HG03571 (cell line): Measurements from ENCODE around the gene CLDN15.
"Not testable (repeated sequence)": the region's sequence is repeated elsewhere in the genome, so short reads cannot be mapped to it uniquely, and the experiment has no call there.

ENCODE experiments used
- ATAC-seq: cut with Tn5 transposase; IDR thresholded peaks from one replicate; pipeline ENCODE4 v1.9.1; 2021; ENCODE audit not compliant: unreplicated experiment

Gene CLDN15, protein sequence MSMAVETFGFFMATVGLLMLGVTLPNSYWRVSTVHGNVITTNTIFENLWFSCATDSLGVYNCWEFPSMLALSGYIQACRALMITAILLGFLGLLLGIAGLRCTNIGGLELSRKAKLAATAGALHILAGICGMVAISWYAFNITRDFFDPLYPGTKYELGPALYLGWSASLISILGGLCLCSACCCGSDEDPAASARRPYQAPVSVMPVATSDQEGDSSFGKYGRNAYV

GRCh38 chr7:101237206-101238067, at the start of gene CLDN15:
Gene CLDN15, minus strand, starts transcription at chr7:101237802. Its CDS starts 221 bp downstream, at chr7:101237581.
- no peak for ATAC-seq

DNA sequence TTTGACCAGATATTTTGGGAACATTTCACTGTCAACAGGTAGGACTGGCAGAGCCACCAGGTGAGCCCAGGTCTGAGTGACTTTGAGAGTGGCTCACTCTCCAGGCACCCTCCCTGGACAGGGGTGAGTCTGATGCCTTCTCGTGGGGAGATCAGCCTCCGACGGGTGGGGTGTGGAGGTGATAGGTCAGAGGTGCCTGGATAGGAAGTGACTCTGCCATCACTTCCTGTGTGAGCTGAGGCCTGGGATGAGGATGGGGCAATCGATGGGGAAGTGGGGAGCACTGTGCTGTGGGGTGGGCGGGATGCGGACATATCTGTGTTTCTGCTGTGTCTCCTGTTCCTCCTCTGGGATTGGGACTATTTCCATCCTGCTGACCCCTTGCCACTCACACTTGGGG, 49.4 kb upstream of the CLDN15 start:
- no peak for ATAC-seq

- not testable (repeated sequence) for ATAC-seq
Measured at GRCh38 chr7:101285880-101286279, 48.3 kb upstream of the CLDN15 start.

GRCh38 chr7:101285171-101285570, 47.6 kb upstream of the CLDN15 start:
- ATAC-seq = no peak

- not testable (repeated sequence) for ATAC-seq
Measured at GRCh38 chr7:101280912-101281311, 43.3 kb upstream of the CLDN15 start.

DNA sequence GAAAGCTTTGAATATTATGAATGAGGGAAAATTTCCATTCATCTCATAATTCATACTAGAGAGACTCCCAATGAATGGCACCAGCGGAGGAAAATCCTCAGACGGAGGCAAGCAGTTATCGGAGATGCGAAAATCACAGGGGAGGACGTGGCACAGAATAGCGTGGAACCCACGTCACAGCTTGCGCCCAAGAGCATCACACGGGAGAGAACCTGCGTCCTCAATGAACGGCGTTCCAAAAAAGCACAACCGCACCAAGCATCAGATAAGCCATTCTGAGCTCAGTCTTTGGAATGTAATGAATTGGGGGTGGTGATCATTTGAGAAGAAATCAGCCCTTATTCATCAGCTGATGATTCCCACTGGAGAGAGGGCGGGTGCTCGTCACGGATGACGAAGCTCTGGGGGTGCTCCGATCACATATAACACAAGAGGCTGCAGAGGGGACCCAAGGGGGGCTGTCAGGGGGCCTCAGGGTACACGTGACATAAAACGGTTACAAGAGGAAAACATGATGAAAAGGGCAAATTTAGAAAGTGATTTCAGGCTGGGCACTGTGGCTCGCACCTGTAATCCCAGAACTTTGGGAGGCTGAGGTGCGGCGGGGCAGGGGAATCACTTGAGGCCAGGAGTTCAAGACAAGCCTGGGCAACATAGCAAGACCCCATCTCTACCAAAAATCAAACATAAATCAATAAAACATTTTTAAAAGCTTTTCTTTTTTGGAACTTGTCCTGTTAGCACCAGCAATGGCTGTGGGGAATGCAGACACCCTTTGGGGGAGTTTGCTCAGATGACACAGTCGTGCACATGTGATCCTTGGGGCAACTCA, 41.1 kb upstream of the CLDN15 start:
- ATAC-seq = no peak

- ATAC-seq = no peak
Measured at GRCh38 chr7:101277155-101277554, 39.6 kb upstream of the CLDN15 start.

GRCh38 chr7:101273206-101273605, 35.6 kb upstream of the CLDN15 start:
- ATAC-seq = no peak

- no peak for ATAC-seq
Measured at GRCh38 chr7:101271021-101271420, 33.4 kb upstream of the CLDN15 start.

DNA sequence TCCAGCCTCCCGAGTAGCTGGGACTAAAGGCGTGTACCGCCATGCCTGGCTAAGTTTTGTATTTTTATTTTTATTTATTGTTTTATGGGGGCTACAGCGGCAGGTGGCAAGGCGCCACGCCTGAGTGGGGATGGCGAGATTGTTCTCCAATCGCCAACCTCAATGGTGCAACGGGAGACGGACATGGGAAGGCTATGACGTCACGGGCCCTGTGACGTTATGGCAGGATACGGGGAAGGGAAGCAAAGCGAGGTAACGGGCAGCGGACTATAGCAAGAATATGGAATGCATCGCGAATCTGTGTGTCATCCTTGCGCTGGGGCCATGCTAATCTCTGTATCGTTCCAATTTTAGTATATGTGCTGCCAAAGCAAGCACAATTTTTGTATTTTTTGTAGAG, 32.1 kb upstream of the CLDN15 start:
- ATAC-seq = no peak

DNA sequence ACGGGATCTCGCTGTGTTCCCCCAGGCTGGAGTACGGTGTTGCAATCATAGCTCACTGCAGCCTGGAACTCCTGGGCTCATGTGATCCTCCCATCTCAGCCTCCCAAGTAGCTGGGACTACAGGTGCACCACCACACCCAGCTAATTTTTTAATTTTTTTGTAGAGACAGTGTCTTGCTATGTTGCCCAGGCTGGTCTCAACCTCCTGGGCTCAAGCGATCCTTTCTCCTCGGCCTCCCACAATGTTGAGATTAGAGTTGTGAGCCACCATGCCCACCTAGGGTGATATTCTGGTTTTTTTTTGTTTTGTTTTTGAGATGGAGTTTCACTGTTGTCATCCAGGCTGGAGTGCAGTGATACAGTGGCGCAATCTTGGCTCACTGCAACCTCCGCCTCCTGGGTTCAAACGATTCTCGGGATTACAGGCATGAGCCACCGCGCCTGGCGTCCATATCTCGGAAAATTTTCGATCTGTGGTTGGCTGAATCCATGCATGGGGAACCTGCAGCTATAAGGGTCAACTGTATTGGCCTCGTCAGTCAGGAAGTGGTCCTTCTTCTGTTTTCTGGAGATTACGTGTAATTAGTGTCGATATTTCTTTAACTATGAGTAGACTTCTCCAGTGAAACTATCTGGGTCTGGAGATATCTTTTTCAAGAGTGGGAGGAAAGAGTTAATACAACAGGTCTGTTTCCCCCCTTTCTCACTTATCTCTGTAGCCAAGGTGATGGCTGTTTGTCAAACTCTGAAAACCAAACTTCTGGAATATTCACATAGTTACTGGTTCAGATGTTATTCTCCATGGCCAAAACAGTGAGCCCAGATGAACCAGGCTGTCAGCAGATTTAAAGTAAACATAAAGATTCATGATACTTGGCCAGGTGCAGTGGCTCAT, 28.3 kb upstream of the CLDN15 start:
- ATAC-seq = no peak

DNA sequence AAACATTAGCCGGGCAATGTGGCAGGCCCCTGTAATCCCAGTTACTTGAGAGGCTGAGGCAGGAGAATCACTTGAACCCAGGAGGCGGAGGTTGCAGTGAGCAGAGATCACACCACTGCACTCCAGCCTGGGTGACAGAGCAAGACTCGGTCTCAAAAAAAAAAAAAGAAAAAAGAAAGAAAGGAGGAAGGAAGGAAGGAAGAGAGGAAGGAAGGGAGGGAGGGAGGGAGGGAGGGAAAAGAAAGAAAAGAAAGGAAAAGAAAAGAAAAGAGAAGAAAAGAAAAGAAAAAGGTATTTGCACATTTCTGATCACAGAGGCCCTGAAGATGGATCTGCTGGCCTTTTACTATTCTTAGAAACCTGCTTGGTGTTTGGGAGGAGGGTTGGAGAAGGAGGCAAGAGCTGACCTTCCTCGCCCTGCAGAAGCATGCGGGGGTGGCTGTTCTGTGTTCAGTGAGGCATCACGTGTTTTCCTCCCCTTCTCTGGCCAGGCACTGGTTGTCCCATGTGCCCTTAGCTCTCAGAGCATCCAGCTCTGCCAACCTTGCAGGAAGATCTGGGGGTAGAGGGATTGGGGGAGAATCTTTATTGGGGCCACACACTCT, 26.6 kb upstream of the CLDN15 start:
- not testable (repeated sequence) for ATAC-seq

- ATAC-seq = no peak
Measured at GRCh38 chr7:101258243-101258731, 20.7 kb upstream of the CLDN15 start.

GRCh38 chr7:101255796-101256195, 18.2 kb upstream of the CLDN15 start:
- no peak for ATAC-seq

GRCh38 chr7:101253199-101253598, 15.6 kb upstream of the CLDN15 start:
- ATAC-seq = not testable (repeated sequence)

- ATAC-seq = peak; percentile 97
Measured at GRCh38 chr7:101251871-101252659, 14.5 kb upstream of the CLDN15 start.

DNA sequence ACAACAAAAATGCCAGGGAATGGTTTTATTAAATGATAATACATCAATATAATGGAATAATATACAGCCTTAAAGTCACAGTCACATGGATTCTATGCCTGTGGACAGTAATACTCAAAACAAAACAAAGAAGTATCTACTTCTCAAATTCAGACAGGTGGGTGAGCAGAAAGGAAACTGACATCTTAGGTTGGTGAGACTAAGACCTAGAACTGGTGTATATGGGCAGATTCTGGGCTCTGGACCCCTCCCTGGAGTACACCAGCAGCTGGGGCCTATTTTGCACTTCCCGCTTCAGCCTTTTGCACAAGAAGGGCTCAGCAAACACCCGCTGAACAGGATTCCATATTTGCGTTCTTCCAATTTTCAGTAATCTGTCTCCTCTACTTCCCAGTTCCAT, 12.7 kb upstream of the CLDN15 start:
- ATAC-seq = no peak

DNA sequence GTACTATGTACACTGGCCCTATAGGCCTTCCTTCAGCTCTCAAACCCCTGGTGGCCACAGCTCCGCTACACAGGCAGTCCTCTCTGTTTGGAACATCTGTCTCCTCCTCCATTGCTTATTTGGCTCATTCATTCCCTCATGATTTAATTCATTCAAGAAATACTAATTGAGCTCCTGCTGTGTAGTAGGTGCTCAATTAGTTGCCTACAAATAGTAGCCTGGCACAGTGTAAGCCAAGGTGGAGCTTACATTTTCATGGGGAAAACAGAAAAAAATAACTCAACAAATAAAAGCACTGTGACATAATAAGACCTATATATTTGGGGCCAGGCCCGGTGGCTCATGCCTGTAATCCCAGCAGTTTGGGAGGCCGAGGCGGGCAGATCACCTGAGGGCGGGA, 10.7 kb upstream of the CLDN15 start:
- ATAC-seq = no peak

GRCh38 chr7:101245147-101245668, 7.6 kb upstream of the CLDN15 start:
- ATAC-seq = no peak
